Activated CD8-positive, alpha-beta T cell treated with anti-CD3 and anti-CD28 coated beads for 36 hours (primary cell): ENCODE measurements around the gene IFT172. TPM values are rescaled to one million over a fixed set of nuclear protein-coding genes. Genes with fewer than 3 reads are reported as not detected.
A peak's percentile ranks its signal among the peaks of the same experiment; 100 is the strongest.

Experiments
- ATAC-seq: fragments of 200-7000 bp; cut with Tn5 transposase; one replicate; pipeline ENCODE4 v1.10.0; 2021; ENCODE audit warnings: mild to moderate bottlenecking, moderate library complexity
- CTCF ChIA-PET: fragments of 350-600 bp; sonication (Branson Sonifier 250); formaldehyde crosslinking; loops from one replicate; lab custom pipeline; 2021; ENCODE audit warnings: antibody characterized with exemption; lab: Charles Lee
- POLR2A ChIA-PET: fragments of 350-600 bp; sonication (Branson Sonifier 250); formaldehyde crosslinking; loops from one replicate; lab custom pipeline; 2021; ENCODE audit warnings: antibody characterized with exemption; lab: Charles Lee
- DNase-seq: peaks from one replicate; pipeline ENCODE4 v3.0.0-alpha.2; 2020
- H3K27ac Mint-ChIP-seq: one replicate; pipeline ENCODE4 v1.8.0; 2021; ENCODE audit warnings: mild to moderate bottlenecking, mixed read lengths
- H3K27me3 Mint-ChIP-seq: one replicate; pipeline ENCODE4 v1.8.0; 2021; ENCODE audit warnings: mixed read lengths
- H3K36me3 Mint-ChIP-seq: one replicate; pipeline ENCODE4 v1.8.0; 2021; ENCODE audit warnings: low read depth, mixed read lengths
- H3K4me1 Mint-ChIP-seq: one replicate; pipeline ENCODE4 v1.8.0; 2021; ENCODE audit warnings: low read depth, mixed read lengths
- H3K4me3 Mint-ChIP-seq: one replicate; pipeline ENCODE4 v1.8.0; 2021; ENCODE audit warnings: mild to moderate bottlenecking, moderate library complexity, mixed read lengths
- H3K9me3 Mint-ChIP-seq: one replicate; pipeline ENCODE4 v1.8.0; 2021; ENCODE audit warnings: mixed read lengths
- intact Hi-C: fragments of 100-400 bp; cut with micrococcal nuclease; formaldehyde crosslinking; loops from one replicate; pipeline ENCODE4 v1.10.0; 2022
- total RNA-seq, 2 experiments: library from RNA; stranded (reverse); gene quantifications; one replicate each; pipeline ENCODE4 v1.2.3, GENCODE V29; 2021
- TF ChIP-seq, protein P1 (sequence below): fragments of 200-600 bp; IDR thresholded peaks from one replicate; pipeline ENCODE4 v1.8.0; 2022; ENCODE audit warnings: antibody characterized with exemption, mild to moderate bottlenecking

IFT172 gene
- total RNA-seq, 2 experiments from 2014 or later, result 12.1 to 13.2 TPM

DNA sequence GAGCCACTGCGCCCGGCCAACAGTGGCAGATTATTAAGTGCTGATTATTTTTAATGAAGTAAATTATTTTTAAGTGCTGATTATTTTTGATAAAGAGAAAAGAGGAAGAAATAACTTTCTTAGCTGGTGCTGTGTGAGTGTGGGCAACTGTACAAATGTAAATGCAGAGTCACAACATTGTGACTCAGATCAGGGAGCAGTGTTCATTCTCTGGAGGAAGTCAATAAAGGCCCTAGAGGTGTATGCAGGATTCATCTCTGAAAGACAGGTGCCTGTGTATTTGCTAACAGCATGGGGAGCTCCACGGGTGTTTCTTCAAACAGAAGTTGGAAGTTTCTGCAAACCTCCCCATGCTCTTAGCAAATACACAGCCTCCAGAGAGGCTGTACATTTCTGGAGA, 41.2 kb downstream of the IFT172 start:
- TF ChIP-seq, protein P1, sequence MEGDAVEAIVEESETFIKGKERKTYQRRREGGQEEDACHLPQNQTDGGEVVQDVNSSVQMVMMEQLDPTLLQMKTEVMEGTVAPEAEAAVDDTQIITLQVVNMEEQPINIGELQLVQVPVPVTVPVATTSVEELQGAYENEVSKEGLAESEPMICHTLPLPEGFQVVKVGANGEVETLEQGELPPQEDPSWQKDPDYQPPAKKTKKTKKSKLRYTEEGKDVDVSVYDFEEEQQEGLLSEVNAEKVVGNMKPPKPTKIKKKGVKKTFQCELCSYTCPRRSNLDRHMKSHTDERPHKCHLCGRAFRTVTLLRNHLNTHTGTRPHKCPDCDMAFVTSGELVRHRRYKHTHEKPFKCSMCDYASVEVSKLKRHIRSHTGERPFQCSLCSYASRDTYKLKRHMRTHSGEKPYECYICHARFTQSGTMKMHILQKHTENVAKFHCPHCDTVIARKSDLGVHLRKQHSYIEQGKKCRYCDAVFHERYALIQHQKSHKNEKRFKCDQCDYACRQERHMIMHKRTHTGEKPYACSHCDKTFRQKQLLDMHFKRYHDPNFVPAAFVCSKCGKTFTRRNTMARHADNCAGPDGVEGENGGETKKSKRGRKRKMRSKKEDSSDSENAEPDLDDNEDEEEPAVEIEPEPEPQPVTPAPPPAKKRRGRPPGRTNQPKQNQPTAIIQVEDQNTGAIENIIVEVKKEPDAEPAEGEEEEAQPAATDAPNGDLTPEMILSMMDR, result no peak
- ATAC-seq (no peak), DNase-seq (no peak)
- POLR2A ChIA-PET, result interaction anchor here (1.1 kb wide), 2 partner anchors 38 to 132 kb away, joined by 3 to 4 read pairs; no protein-coding TSS in a partner anchor
- CTCF ChIA-PET, result interaction anchor here (1.3 to 2.0 kb wide), 2 partner anchors 16 to 145 kb away, joined by 4 to 5 read pairs; no protein-coding TSS in a partner anchor
- Mint-ChIP-seq H3K36me3 (peaks cover 9% of the 10 kb centered on the region), H3K27ac (no peak overlapping the region), H3K4me1 (peaks cover 5% of the 10 kb centered on the region), H3K9me3 (no peaks in the 10 kb centered on the region), H3K27me3 (no peaks in the 10 kb centered on the region), H3K4me3 (no peak overlapping the region)
- intact Hi-C loops, result no loop called here

DNA sequence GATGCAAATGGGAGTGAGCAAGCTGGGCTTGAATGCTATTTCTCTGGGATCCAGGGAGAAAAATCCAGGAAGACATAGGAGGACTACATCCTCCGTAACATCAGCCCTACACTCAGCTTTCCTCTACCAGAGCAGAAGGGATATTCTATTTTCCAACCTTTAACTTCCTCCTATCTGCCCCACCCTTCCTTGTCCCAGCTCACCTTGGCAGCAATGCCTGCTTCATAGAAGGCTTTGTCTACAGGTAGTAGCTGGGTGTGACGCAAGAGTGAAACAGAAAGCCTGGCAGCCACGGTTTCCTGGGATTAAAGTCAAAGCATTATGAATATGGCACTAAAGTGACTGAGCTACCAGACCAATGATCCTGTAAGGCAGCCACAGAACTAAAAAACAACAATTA, 43.5 kb downstream of the IFT172 start:
- intact Hi-C loops, result no loop called here
- H3K27ac Mint-ChIP-seq, result no peak overlapping the region
- POLR2A ChIA-PET, result interaction anchor here (1.3 to 2.8 kb wide), 2 partner anchors 10 to 66 kb away, joined by 3 to 5 read pairs; partner anchors contain the start of gene ZNF513
- H3K36me3 Mint-ChIP-seq, result peaks cover 23% of the 10 kb centered on the region
- peaks cover 5% of the 10 kb centered on the region for H3K4me1 Mint-ChIP-seq
- H3K4me3 Mint-ChIP-seq, result no peak overlapping the region
- DNase-seq (peak; percentile 40), ATAC-seq (no peak)
- TF ChIP-seq, protein P1, result no peak
- CTCF ChIA-PET, result interaction anchor here (0.7 to 1.1 kb wide), 2 partner anchors 15 to 238 kb away, joined by 3 read pairs; no protein-coding TSS in a partner anchor
- H3K27me3 Mint-ChIP-seq, result no peaks in the 10 kb centered on the region
- H3K9me3 Mint-ChIP-seq, result no peaks in the 10 kb centered on the region

DNA sequence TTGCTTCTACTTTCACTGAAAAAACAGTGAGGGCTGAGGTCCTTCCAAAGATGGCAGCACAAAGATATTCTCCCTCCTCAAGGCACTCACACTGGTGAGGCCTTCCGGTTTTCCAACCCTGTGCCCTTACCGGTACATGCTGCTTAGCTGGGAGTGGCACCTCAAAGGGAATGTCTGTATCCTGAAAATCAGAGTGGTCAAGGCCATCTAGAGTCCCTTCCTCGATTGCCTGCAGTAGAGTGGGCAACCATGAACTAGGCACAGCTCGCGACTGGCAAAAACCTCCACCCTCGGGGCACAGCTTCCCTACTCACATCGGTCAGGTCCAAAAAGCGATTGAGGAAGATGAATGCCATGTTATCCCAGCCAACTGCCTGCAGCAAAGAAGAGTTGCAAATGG, 43.9 kb downstream of the IFT172 start:
- no peak for ATAC-seq
- ChIA-PET POLR2A (interaction anchor here (2.8 kb wide), 1 partner anchor 10 kb away, joined by 5 read pairs; no protein-coding TSS in a partner anchor), CTCF (interaction anchor here (1.1 kb wide), 1 partner anchor 15 kb away, joined by 3 read pairs; no protein-coding TSS in a partner anchor)
- no peak overlapping the region for H3K27ac Mint-ChIP-seq
- H3K27me3 Mint-ChIP-seq, result no peaks in the 10 kb centered on the region
- TF ChIP-seq, protein P1, result no peak
- H3K36me3 Mint-ChIP-seq, result peaks cover 28% of the 10 kb centered on the region
- no peak overlapping the region for H3K4me3 Mint-ChIP-seq
- intact Hi-C loops, result no loop called here
- H3K9me3 Mint-ChIP-seq, result no peaks in the 10 kb centered on the region
- peaks cover 5% of the 10 kb centered on the region for H3K4me1 Mint-ChIP-seq
- no peak for DNase-seq

DNA sequence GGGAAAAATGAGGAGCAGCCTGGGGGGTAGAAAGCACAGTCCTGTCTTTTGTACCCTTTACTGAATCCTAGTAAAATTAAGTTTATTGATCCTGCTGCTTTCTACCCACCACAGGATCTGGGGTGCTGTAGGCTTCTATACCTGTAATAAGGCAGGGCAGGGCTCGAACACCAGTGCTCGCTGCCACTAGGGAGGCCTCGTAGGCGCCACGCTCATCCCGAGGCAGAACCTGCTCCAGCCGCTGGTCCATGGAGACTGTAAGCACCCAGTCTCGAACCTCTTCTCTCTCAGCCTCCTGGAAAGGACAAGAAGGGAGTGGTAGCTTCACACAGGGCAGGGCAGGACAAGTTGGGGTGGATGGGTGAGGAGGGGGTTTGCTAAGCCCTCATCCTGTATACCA, 44.4 kb downstream of the IFT172 start:
- DNase-seq (no peak), ATAC-seq (no peak)
- Mint-ChIP-seq H3K9me3 (no peaks in the 10 kb centered on the region), H3K36me3 (peaks cover 32% of the 10 kb centered on the region), H3K27me3 (no peaks in the 10 kb centered on the region), H3K4me3 (no peak overlapping the region), H3K4me1 (peaks cover 5% of the 10 kb centered on the region), H3K27ac (no peak overlapping the region)
- TF ChIP-seq, protein P1, result no peak
- ChIA-PET POLR2A (interaction anchor here (2.8 kb wide), 1 partner anchor 9 kb away, joined by 5 read pairs; no protein-coding TSS in a partner anchor), CTCF (interaction anchor here (1.1 kb wide), 1 partner anchor 15 kb away, joined by 3 read pairs; no protein-coding TSS in a partner anchor)
- intact Hi-C loops, result no loop called here

DNA sequence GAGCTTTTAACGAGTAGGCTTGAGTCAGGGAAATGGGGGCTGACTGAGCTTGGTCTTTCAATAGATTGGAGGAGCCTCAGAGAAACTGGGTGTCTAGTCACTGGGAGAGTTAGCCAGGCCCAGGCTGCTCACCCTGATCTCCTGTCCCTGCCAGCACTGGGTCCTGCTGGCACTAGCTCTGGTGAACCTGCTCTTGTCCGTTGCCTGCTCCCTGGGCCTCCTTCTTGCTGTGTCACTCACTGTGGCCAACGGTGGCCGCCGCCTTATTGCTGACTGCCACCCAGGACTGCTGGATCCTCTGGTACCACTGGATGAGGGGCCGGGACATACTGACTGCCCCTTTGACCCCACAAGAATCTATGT, 46.6 kb downstream of the IFT172 start:
- no peak for ATAC-seq
- no peak overlapping the region for H3K4me3 Mint-ChIP-seq
- H3K27ac Mint-ChIP-seq, result peak overlapping the region; percentile 13
- CTCF ChIA-PET, result interaction anchor here (0.8 to 1.1 kb wide), 2 partner anchors 140 to 239 kb away, joined by 3 read pairs; no protein-coding TSS in a partner anchor
- DNase-seq, result no peak
- POLR2A ChIA-PET, result no interaction called here
- no peaks in the 10 kb centered on the region for H3K27me3 Mint-ChIP-seq
- H3K36me3 Mint-ChIP-seq, result peaks cover 36% of the 10 kb centered on the region
- no peaks in the 10 kb centered on the region for H3K9me3 Mint-ChIP-seq
- TF ChIP-seq, protein P1, result no peak
- H3K4me1 Mint-ChIP-seq, result peaks cover 5% of the 10 kb centered on the region
- intact Hi-C loops, result no loop called here
